Neural cell (in vitro differentiated cells): ENCODE measurements around the gene TRAF5. TPM values are rescaled to one million over a fixed set of nuclear protein-coding genes. Genes with fewer than 3 reads are reported as not detected.
"Not testable (repeated sequence)": the region's sequence is repeated elsewhere in the genome, so short reads cannot be mapped to it uniquely, and the experiment has no call there.

Source experiments
- H2AFZ ChIP-seq: fragments of 200-600, 300-800 bp; sonication (generic), shearing (Covaris generic); 2 replicates; pipeline ENCODE4 v1.6.0; 2014; ENCODE audit warnings: low read depth, mild to moderate bottlenecking, antibody characterized with exemption, low read length, moderate library complexity
- H3F3A ChIP-seq: fragments of 200-600 bp; shearing (Covaris generic); 2 replicates; pipeline ENCODE4 v1.6.1; 2016; ENCODE audit warnings: mild to moderate bottlenecking, moderate library complexity, mixed read lengths, antibody characterized with exemption, low read length; ENCODE audit not compliant: insufficient read depth, poor library complexity, severe bottlenecking
- H3K27ac ChIP-seq: fragments of 200-600, 300-800 bp; sonication (generic), shearing (Covaris generic); 2 replicates; pipeline ENCODE4 v1.5.1; 2014; ENCODE audit warnings: mild to moderate bottlenecking, low read length, moderate library complexity
- H3K27me3 ChIP-seq: fragments of 300-800, 200-600 bp; sonication (generic), shearing (Covaris generic); 2 replicates; pipeline ENCODE4 v1.6.0; 2014; ENCODE audit warnings: mild to moderate bottlenecking, low read depth, low read length, moderate library complexity; ENCODE audit not compliant: insufficient read depth
- H3K36me3 ChIP-seq: fragments of 300-800, 200-600 bp; sonication (generic), shearing (Covaris generic); 2 replicates; pipeline ENCODE4 v1.5.1; 2014; ENCODE audit warnings: mild to moderate bottlenecking, antibody characterized with exemption, low read length, moderate library complexity; ENCODE audit not compliant: insufficient read depth
- H3K4me2 ChIP-seq: fragments of 300-800, 200-600 bp; sonication (generic), shearing (Covaris generic); 2 replicates; pipeline ENCODE4 v1.6.0; 2014; ENCODE audit warnings: mild to moderate bottlenecking, low read length
- H3K4me3 ChIP-seq: fragments of 300-800, 200-600 bp; sonication (generic), shearing (Covaris generic); 2 replicates; pipeline ENCODE4 v1.5.1; 2014; ENCODE audit warnings: mild to moderate bottlenecking, low read length, moderate library complexity
- H3K79me2 ChIP-seq: fragments of 200-600 bp; shearing (Covaris generic); replicated peaks from 2 replicates; pipeline ENCODE4 v1.6.0; 2014; ENCODE audit warnings: mild to moderate bottlenecking, low read length, moderate library complexity; ENCODE audit not compliant: insufficient read depth
- H3K9ac ChIP-seq: fragments of 300-800, 200-600 bp; sonication (generic), shearing (Covaris generic); 2 replicates; pipeline ENCODE4 v1.6.1; 2016; ENCODE audit warnings: mild to moderate bottlenecking, low read length, mixed read lengths
- H3K9me2 ChIP-seq: fragments of 200-600 bp; shearing (Covaris generic); 2 replicates; pipeline ENCODE4 v1.6.1; 2016; ENCODE audit warnings: mild to moderate bottlenecking, low read length, mixed read lengths; ENCODE audit not compliant: insufficient read depth
- H3K9me3 ChIP-seq: fragments of 200-600, 300-800 bp; sonication (generic), shearing (Covaris generic); 2 replicates; pipeline ENCODE4 v1.6.1; 2016; ENCODE audit warnings: mild to moderate bottlenecking, mixed run types, low read length, moderate library complexity, mixed read lengths
- H4K20me1 ChIP-seq: fragments of 200-600 bp; shearing (Covaris generic); 2 replicates; pipeline ENCODE4 v1.6.1; 2016; ENCODE audit warnings: mild to moderate bottlenecking, mixed run types; ENCODE audit not compliant: insufficient read depth
- CTCF ChIP-seq: fragments of 450-650 bp; IDR thresholded peaks from 2 replicates; pipeline ENCODE4 v1.5.1; 2014; ENCODE audit warnings: antibody characterized with exemption, mild to moderate bottlenecking, moderate library complexity; ENCODE audit not compliant: poor library complexity, severe bottlenecking
- EP300 ChIP-seq: fragments of 450-650 bp; conservative IDR thresholded peaks from 2 replicates; pipeline ENCODE4 v1.6.1; 2014; ENCODE audit warnings: antibody characterized with exemption, mild to moderate bottlenecking, moderate library complexity; ENCODE audit not compliant: poor library complexity, severe bottlenecking
- EZH2 ChIP-seq: fragments of 200-600, 300-800 bp; shearing (Covaris generic), sonication (generic); IDR thresholded peaks from 2 replicates; pipeline ENCODE4 v1.6.1; 2014; ENCODE audit warnings: antibody characterized with exemption, low read length, borderline replicate concordance, mild to moderate bottlenecking; ENCODE audit not compliant: insufficient read depth, poor library complexity, severe bottlenecking
- MXI1 ChIP-seq: fragments of 450-650 bp; conservative IDR thresholded peaks from 2 replicates; pipeline ENCODE4 v1.6.1; 2014; ENCODE audit warnings: antibody characterized with exemption, mild to moderate bottlenecking; ENCODE audit not compliant: poor library complexity, severe bottlenecking
- POLR2AphosphoS5 ChIP-seq: IDR thresholded peaks from 2 replicates; pipeline ENCODE4 v1.6.1; 2012
- RAD21 ChIP-seq: fragments of 450-650 bp; conservative IDR thresholded peaks from 2 replicates; pipeline ENCODE4 v1.6.1; 2014; ENCODE audit warnings: antibody characterized with exemption, mild to moderate bottlenecking, moderate library complexity
- REST ChIP-seq: IDR thresholded peaks from 2 replicates; pipeline ENCODE4 v1.6.1; 2012; ENCODE audit warnings: borderline replicate concordance
- SMC3 ChIP-seq: fragments of 450-650 bp; conservative IDR thresholded peaks from 2 replicates; pipeline ENCODE4 v1.6.1; 2014; ENCODE audit warnings: antibody characterized with exemption, mild to moderate bottlenecking, moderate library complexity; ENCODE audit not compliant: poor library complexity
- TAF1 ChIP-seq: IDR thresholded peaks from 2 replicates; pipeline ENCODE4 v1.6.1; 2012; ENCODE audit warnings: low read depth
- polyA plus RNA-seq: library from polyadenylated mRNA; depleted of rRNA; stranded (reverse); fragments of >200 nt; gene quantifications from 2 replicates; pipeline ENCODE4 v1.2.3, GENCODE V29; 2014

Gene TRAF5
- polyA plus RNA-seq, 1 donor from 2014 or later, result 0.69 TPM

- H4K20me1 ChIP-seq, result no peaks in the 10 kb centered on the region
- H2AFZ ChIP-seq, result no peak overlapping the region
- no peak overlapping the region for H3K4me3 ChIP-seq
- TF ChIP-seq REST (no peak), EP300 (no peak), TAF1 (no peak), SMC3 (no peak), POLR2AphosphoS5 (no peak), RAD21 (no peak), CTCF (no peak), EZH2 (no peak), MXI1 (no peak)
- H3K27me3 ChIP-seq, result no peaks in the 10 kb centered on the region
- H3F3A ChIP-seq, result no peaks in the 10 kb centered on the region
- no peaks in the 10 kb centered on the region for H3K9me3 ChIP-seq
- no peaks in the 10 kb centered on the region for H3K9me2 ChIP-seq
- no peak overlapping the region for H3K4me2 ChIP-seq
- no peak overlapping the region for H3K27ac ChIP-seq
- H3K36me3 ChIP-seq, result no peaks in the 10 kb centered on the region
- no peaks in the 10 kb centered on the region for H3K79me2 ChIP-seq
- no peak overlapping the region for H3K9ac ChIP-seq
Measured at GRCh38 chr1:211349741-211350140, 23.1 kb downstream of the TRAF5 start.

- not testable (repeated sequence) for H3K36me3 ChIP-seq
Measured at GRCh38 chr1:211352055-211352454, 25.4 kb downstream of the TRAF5 start.

GRCh38 chr1:211352465-211352864, 25.8 kb downstream of the TRAF5 start:
- Histone ChIP-seq H4K20me1 (no peaks in the 10 kb centered on the region), H3K9me2 (no peaks in the 10 kb centered on the region), H3K36me3 (no peaks in the 10 kb centered on the region), H3K79me2 (no peaks in the 10 kb centered on the region), H2AFZ (no peak overlapping the region), H3K9ac (no peak overlapping the region), H3K27me3 (no peaks in the 10 kb centered on the region), H3K4me3 (no peak overlapping the region), H3F3A (no peaks in the 10 kb centered on the region), H3K27ac (no peak overlapping the region), H3K4me2 (no peak overlapping the region), H3K9me3 (no peaks in the 10 kb centered on the region)
- TF ChIP-seq EZH2 (no peak), MXI1 (no peak), POLR2AphosphoS5 (no peak), REST (no peak), TAF1 (no peak), CTCF (no peak), RAD21 (no peak), EP300 (no peak), SMC3 (no peak)

More at GRCh38 chr1:211352055-211352454, 25.4 kb downstream of the TRAF5 start:
- H3K4me2 ChIP-seq, H3F3A ChIP-seq, H3K79me2 ChIP-seq, H3K27me3 ChIP-seq, H4K20me1 ChIP-seq, H3K27ac ChIP-seq, H3K9me2 ChIP-seq, H3K9ac ChIP-seq, H2AFZ ChIP-seq, H3K4me3 ChIP-seq, H3K9me3 ChIP-seq: not testable (repeated sequence)
